Superior temporal gyrus (tissue), 1 donor: Measurements from ENCODE around the gene RPL18.
A peak's percentile ranks its signal among the peaks of the same experiment; 100 is the strongest.

Source experiments
- DNase-seq: peaks from one replicate; pipeline ENCODE4 v3.0.0-alpha.2; 2016; ENCODE audit errors: extremely low spot score

RPL18 gene

GRCh38 chr19:48630296-48631063 is 11.5 kb upstream of the RPL18 start:
- DNase-seq: peak; percentile 21

GRCh38 chr19:48629599-48630295 is 10.8 kb upstream of the RPL18 start:
- peak; percentile 33 for DNase-seq

GRCh38 chr19:48629297-48629598 is 10.3 kb upstream of the RPL18 start:
- DNase-seq: no peak

GRCh38 chr19:48628486-48629296 is 9.7 kb upstream of the RPL18 start:
- DNase-seq: no peak

- no peak for DNase-seq
These were observed 8.9 kb upstream of the RPL18 start for GRCh38 chr19:48627865-48628314.

- no peak for DNase-seq
These were observed 8.4 kb upstream of the RPL18 start for GRCh38 chr19:48627201-48627864.

- no peak for DNase-seq
These were observed 6.9 kb upstream of the RPL18 start for GRCh38 chr19:48625891-48626327.

- DNase-seq: no peak
These were observed 6.1 kb upstream of the RPL18 start for GRCh38 chr19:48624791-48625723.

GRCh38 chr19:48624067-48624594 is 5.2 kb upstream of the RPL18 start:
- DNase-seq: peak; percentile 98

- DNase-seq: no peak
These were observed 4.6 kb upstream of the RPL18 start for GRCh38 chr19:48623556-48624066.

GRCh38 chr19:48619692-48620585 is 961 bp upstream of the RPL18 start:
- no peak for DNase-seq

- DNase-seq: no peak
These were observed 581 bp downstream of the RPL18 start for GRCh38 chr19:48618278-48618915.

- DNase-seq: no peak
These were observed 1.6 kb downstream of the RPL18 start for GRCh38 chr19:48617146-48617937.

GRCh38 chr19:48616491-48617056 is 2.4 kb downstream of the RPL18 start:
- DNase-seq: no peak

- no peak for DNase-seq
These were observed 2.9 kb downstream of the RPL18 start for GRCh38 chr19:48616041-48616436.

GRCh38 chr19:48615231-48616040 is 3.5 kb downstream of the RPL18 start:
- DNase-seq: no peak
